Measurements from ENCODE around the gene IQCB1.
A peak's percentile ranks its signal among the peaks of the same experiment; 100 is the strongest.
"Not testable (repeated sequence)": the region's sequence is repeated elsewhere in the genome, so short reads cannot be mapped to it uniquely, and the experiment has no call there.

IQCB1 gene

GRCh38 chr3:121834671-121835464, at the start of gene IQCB1, which contains the start of gene EAF2:
Gene IQCB1, minus strand, starts transcription at chr3:121835060. Its CDS starts 6,100 bp downstream, at chr3:121828960.
Gene EAF2, plus strand, starts transcription at chr3:121835209. Its CDS starts 77 bp downstream, at chr3:121835286.
- peak; percentile 96 to 97 for DNase-seq

GRCh38 chr3:121883507-121883906, 48.6 kb upstream of the IQCB1 start:
- DNase-seq: peak in 1 of 2 donors; percentile 8

GRCh38 chr3:121878411-121878810, 43.6 kb upstream of the IQCB1 start:
- DNase-seq: no peak

- no peak for DNase-seq
These were observed 36.6 kb upstream of the IQCB1 start for GRCh38 chr3:121871430-121871829.

GRCh38 chr3:121870717-121871116, 35.9 kb upstream of the IQCB1 start:
- no peak for DNase-seq

GRCh38 chr3:121869736-121870135, 34.9 kb upstream of the IQCB1 start:
- no peak for DNase-seq

- DNase-seq: no peak
These were observed 28.9 kb upstream of the IQCB1 start for GRCh38 chr3:121863801-121864200.

GRCh38 chr3:121863247-121863646, 28.4 kb upstream of the IQCB1 start:
- DNase-seq: not testable (repeated sequence)

GRCh38 chr3:121857778-121858177, 22.9 kb upstream of the IQCB1 start:
- not testable (repeated sequence) for DNase-seq

GRCh38 chr3:121855555-121855954, 20.7 kb upstream of the IQCB1 start:
- no peak for DNase-seq

GRCh38 chr3:121852256-121852655, 17.4 kb upstream of the IQCB1 start:
- DNase-seq: no peak

GRCh38 chr3:121844892-121845291, 10.0 kb upstream of the IQCB1 start:
- no peak for DNase-seq

- no peak for DNase-seq
These were observed 5.1 kb upstream of the IQCB1 start for GRCh38 chr3:121839962-121840361.

- no peak for DNase-seq
These were observed 1.6 kb upstream of the IQCB1 start for GRCh38 chr3:121836481-121836880.

GRCh38 chr3:121836064-121836463, 1.2 kb upstream of the IQCB1 start:
- DNase-seq: no peak

GRCh38 chr3:121835465-121835801, 573 bp upstream of the IQCB1 start:
- peak; percentile 9 to 35 for DNase-seq

- peak in 1 of 2 donors; percentile 24 for DNase-seq
These were observed 646 bp downstream of the IQCB1 start for GRCh38 chr3:121834157-121834670.

- no peak for DNase-seq
These were observed 11.9 kb downstream of the IQCB1 start for GRCh38 chr3:121822973-121823372.

GRCh38 chr3:121821421-121822199, 13.2 kb downstream of the IQCB1 start:
- DNase-seq: no peak

- DNase-seq: no peak
These were observed 15.6 kb downstream of the IQCB1 start for GRCh38 chr3:121819236-121819635.

- no peak for DNase-seq
These were observed 16.3 kb downstream of the IQCB1 start for GRCh38 chr3:121818578-121818977.

GRCh38 chr3:121817753-121818152, 17.1 kb downstream of the IQCB1 start:
- no peak for DNase-seq

- DNase-seq: no peak
These were observed 25.6 kb downstream of the IQCB1 start for GRCh38 chr3:121809249-121809648.
